Neural progenitor cell (in vitro differentiated cells): ENCODE results near the gene CDK9. TPM values are rescaled to one million over a fixed set of nuclear protein-coding genes. Genes with fewer than 3 reads are reported as not detected.

Source experiments
- DNase-seq: peaks from one replicate; pipeline ENCODE4 v3.0.0-alpha.2; 2016; ENCODE audit warnings: low spot score
- H2AFZ ChIP-seq: fragments of 200-600 bp; sonication (generic); replicated peaks from 2 replicates; pipeline ENCODE4 v1.6.1; 2016; ENCODE audit warnings: antibody characterized with exemption
- H3F3A ChIP-seq: fragments of 200-600 bp; sonication (generic); 2 replicates; pipeline ENCODE4 v1.6.1; 2016; ENCODE audit warnings: antibody characterized with exemption, low read depth
- H3K27ac ChIP-seq: fragments of 200-600 bp; sonication (generic); 2 replicates; pipeline ENCODE4 v1.5.1; 2016; ENCODE audit warnings: mild to moderate bottlenecking
- H3K27me3 ChIP-seq: fragments of 200-600 bp; sonication (generic); 2 replicates; pipeline ENCODE4 v1.6.1; 2016; ENCODE audit warnings: mild to moderate bottlenecking, moderate library complexity
- H3K36me3 ChIP-seq: fragments of 200-600 bp; sonication (generic); 2 replicates; pipeline ENCODE4 v1.5.1; 2016
- H3K4me1 ChIP-seq: fragments of 200-600 bp; sonication (generic); 2 replicates; pipeline ENCODE4 v1.6.1; 2016; ENCODE audit warnings: mixed run types
- H3K4me2 ChIP-seq: fragments of 200-600 bp; sonication (generic); 2 replicates; pipeline ENCODE4 v1.6.1; 2016
- H3K4me3 ChIP-seq: fragments of 200-600 bp; sonication (generic); 2 replicates; pipeline ENCODE4 v1.5.1; 2016
- H3K79me2 ChIP-seq: fragments of 200-600 bp; sonication (generic); 2 replicates; pipeline ENCODE4 v1.6.1; 2016; ENCODE audit warnings: low read depth
- H3K9ac ChIP-seq: fragments of 200-600 bp; sonication (generic); 2 replicates; pipeline ENCODE4 v1.6.1; 2016
- H3K9me3 ChIP-seq: fragments of 200-600 bp; sonication (generic); 2 replicates; pipeline ENCODE4 v1.5.1; 2016; ENCODE audit warnings: low read depth
- H4K20me1 ChIP-seq: fragments of 200-600 bp; sonication (generic); 2 replicates; pipeline ENCODE4 v1.6.1; 2016; ENCODE audit warnings: low read depth
- H3K27ac Mint-ChIP-seq: 3 replicates; pipeline ENCODE4 v1.8.0; 2021; ENCODE audit warnings: mixed read lengths
- H3K27me3 Mint-ChIP-seq: 2 replicates; pipeline ENCODE4 v1.8.0; 2022; ENCODE audit warnings: low read depth, mild to moderate bottlenecking, inconsistent platforms, moderate library complexity, mixed read lengths; ENCODE audit not compliant: insufficient read depth
- H3K36me3 Mint-ChIP-seq: 3 replicates; pipeline ENCODE4 v1.8.0; 2021; ENCODE audit warnings: mixed read lengths
- H3K4me1 Mint-ChIP-seq: 3 replicates; pipeline ENCODE4 v1.8.0; 2021; ENCODE audit warnings: mixed read lengths
- H3K4me3 Mint-ChIP-seq: 3 replicates; pipeline ENCODE4 v1.8.0; 2021; ENCODE audit warnings: mild to moderate bottlenecking, moderate library complexity, mixed read lengths
- H3K9me3 Mint-ChIP-seq: 3 replicates; pipeline ENCODE4 v1.8.0; 2020; ENCODE audit warnings: mixed read lengths
- CTCF ChIP-seq: fragments of 200-600 bp; sonication (generic); IDR thresholded peaks from 2 replicates; pipeline ENCODE4 v1.5.1; 2017; ENCODE audit warnings: antibody characterized with exemption, mild to moderate bottlenecking
- EZH2 ChIP-seq: fragments of 200-600 bp; sonication (generic); IDR thresholded peaks from 2 replicates; pipeline ENCODE4 v1.6.1; 2017; ENCODE audit warnings: antibody characterized with exemption, mild to moderate bottlenecking, moderate library complexity
- EZH2phosphoT487 ChIP-seq: fragments of 200-600 bp; sonication (generic); IDR thresholded peaks from 2 replicates; pipeline ENCODE4 v1.6.1; 2017; ENCODE audit warnings: antibody characterized with exemption
- total RNA-seq: library from RNA; depleted of rRNA; stranded (reverse); fragments of >200 nt; gene quantifications from 2 replicates; pipeline ENCODE4 v1.2.3, GENCODE V29; 2015; ENCODE audit warnings: low replicate concordance

Gene CDK9
- total RNA-seq, 1 donor from 2014 or later: 22.5 TPM

GRCh38 chr9:127746959-127747569 lies 38.8 kb upstream of the CDK9 start:
- no peaks in the 10 kb centered on the region for H3K36me3 ChIP-seq
- H3K4me3 Mint-ChIP-seq: no peak overlapping the region
- no peak overlapping the region for H3K27ac ChIP-seq

GRCh38 chr9:127749090-127749787 lies 36.6 kb upstream of the CDK9 start:
- DNase-seq: no peak
- Histone ChIP-seq H3K27ac (no peak overlapping the region), H4K20me1 (peaks cover 37% of the 10 kb centered on the region), H3K4me3 (no peak overlapping the region), H3K4me1 (no peaks in the 10 kb centered on the region), H3K27me3 (peaks cover 26% of the 10 kb centered on the region), H3K79me2 (no peaks in the 10 kb centered on the region), H3K4me2 (no peak overlapping the region), H3F3A (peaks cover 5% of the 10 kb centered on the region), H3K9me3 (no peaks in the 10 kb centered on the region), H3K36me3 (no peaks in the 10 kb centered on the region), H2AFZ (no peak overlapping the region), H3K9ac (no peak overlapping the region)
- TF ChIP-seq EZH2phosphoT487 (no peak), CTCF (no peak), EZH2 (no peak)
- H3K27me3 Mint-ChIP-seq: peaks cover 24% of the 10 kb centered on the region
- no peaks in the 10 kb centered on the region for H3K36me3 Mint-ChIP-seq
- H3K4me1 Mint-ChIP-seq: peaks cover 5% of the 10 kb centered on the region
- no peak overlapping the region for H3K4me3 Mint-ChIP-seq
- H3K27ac Mint-ChIP-seq: no peak overlapping the region
- no peaks in the 10 kb centered on the region for H3K9me3 Mint-ChIP-seq

More at GRCh38 chr9:127746959-127747569, 38.8 kb upstream of the CDK9 start:
- H2AFZ ChIP-seq: no peak overlapping the region
- H3K27ac Mint-ChIP-seq: no peak overlapping the region
- no peak overlapping the region for H3K9ac ChIP-seq
- no peaks in the 10 kb centered on the region for H3K79me2 ChIP-seq
- no peak for DNase-seq
- no peak for TF ChIP-seq EZH2phosphoT487
- no peak for TF ChIP-seq EZH2
- no peak for TF ChIP-seq CTCF
- H3K4me3 ChIP-seq: no peak overlapping the region
- no peaks in the 10 kb centered on the region for H3K9me3 Mint-ChIP-seq
- H4K20me1 ChIP-seq: peaks cover 25% of the 10 kb centered on the region
- H3K4me1 Mint-ChIP-seq: peaks cover 18% of the 10 kb centered on the region
- H3K27me3 ChIP-seq: peaks cover 6% of the 10 kb centered on the region
- H3K4me1 ChIP-seq: no peaks in the 10 kb centered on the region
- no peaks in the 10 kb centered on the region for H3K36me3 Mint-ChIP-seq
- peaks cover 10% of the 10 kb centered on the region for H3K27me3 Mint-ChIP-seq
- peaks cover 12% of the 10 kb centered on the region for H3F3A ChIP-seq
- H3K9me3 ChIP-seq: no peaks in the 10 kb centered on the region
- H3K4me2 ChIP-seq: no peak overlapping the region

- TF ChIP-seq CTCF (no peak), EZH2phosphoT487 (no peak), EZH2 (no peak)
- Histone ChIP-seq H3F3A (peaks cover 18% of the 10 kb centered on the region), H3K4me2 (no peak overlapping the region), H3K9ac (no peak overlapping the region), H3K9me3 (no peaks in the 10 kb centered on the region), H3K79me2 (no peaks in the 10 kb centered on the region), H3K27me3 (peaks cover 45% of the 10 kb centered on the region), H3K27ac (no peak overlapping the region), H3K4me1 (peaks cover 6% of the 10 kb centered on the region), H4K20me1 (peaks cover 49% of the 10 kb centered on the region), H2AFZ (no peak overlapping the region), H3K36me3 (no peaks in the 10 kb centered on the region), H3K4me3 (no peak overlapping the region)
- Mint-ChIP-seq H3K27me3 (peaks cover 33% of the 10 kb centered on the region), H3K4me3 (no peak overlapping the region), H3K27ac (no peak overlapping the region), H3K4me1 (peaks cover 4% of the 10 kb centered on the region), H3K9me3 (no peaks in the 10 kb centered on the region), H3K36me3 (no peaks in the 10 kb centered on the region)
- peak; percentile 79 for DNase-seq
These were observed 34.4 kb upstream of the CDK9 start for GRCh38 chr9:127751269-127752054.
